ENCODE data around the gene CLMN.

CLMN gene

GRCh38 chr14:95162641-95163040 lies 157.1 kb downstream of the CLMN start:
- Histone ChIP-seq H3K4me3 (ENCODE audit: low read length in 2 of 2) (no peak overlapping the region), H3K4me1 (ENCODE audit: control insufficient read depth, insufficient read depth, low read length) (peaks cover 7% of the 10 kb centered on the region), H3K36me3 (ENCODE audit: control insufficient read depth in 2 of 2, insufficient read depth in 2 of 2, low read length in 2 of 2) (no peaks in the 10 kb centered on the region), H3K27me3 (ENCODE audit: control insufficient read depth in 1 of 2, insufficient read depth in 2 of 2, low read length in 2 of 2) (no peaks in the 10 kb centered on the region), H3K9me3 (ENCODE audit: control insufficient read depth in 2 of 2, low read length in 2 of 2) (no peaks in the 10 kb centered on the region), H3K9ac (ENCODE audit: low read length in 2 of 2) (no peak overlapping the region), H3K27ac (ENCODE audit: low read length) (no peak overlapping the region)

- Histone ChIP-seq H3K9ac (ENCODE audit: low read length in 2 of 2) (peak within 1 kb of the TSS; percentile 92 to 96), H3K27me3 (ENCODE audit: control insufficient read depth in 1 of 2, insufficient read depth in 2 of 2, low read length in 2 of 2) (no peaks in the 10 kb centered on the region), H3K9me3 (ENCODE audit: control insufficient read depth in 2 of 2, low read length in 2 of 2) (no peaks in the 10 kb centered on the region), H3K4me3 (ENCODE audit: low read length in 2 of 2) (peak within 1 kb of the TSS; percentile 77 to 81), H3K36me3 (ENCODE audit: control insufficient read depth in 2 of 2, insufficient read depth in 2 of 2, low read length in 2 of 2) (no peaks in the 10 kb centered on the region), H3K4me1 (ENCODE audit: control insufficient read depth, insufficient read depth, low read length) (peaks cover 16% of the 10 kb centered on the region), H3K27ac (ENCODE audit: low read length) (peak within 1 kb of the TSS; percentile 93)
Observed at GRCh38 chr14:95157327-95158189, 162.2 kb downstream of the CLMN start, which contains the start of gene DICER1. Gene DICER1, minus strand, starts transcription at chr14:95157529. Its CDS starts 24,071 bp downstream, at chr14:95133458.

GRCh38 chr14:95157048-95157326 lies 162.7 kb downstream of the CLMN start:
- H3K27ac ChIP-seq (ENCODE audit: low read length) = peak overlapping the region; percentile 93
- no peaks in the 10 kb centered on the region for H3K9me3 ChIP-seq (ENCODE audit: control insufficient read depth in 2 of 2, low read length in 2 of 2)
- H3K4me1 ChIP-seq (ENCODE audit: control insufficient read depth, insufficient read depth, low read length) = peaks cover 16% of the 10 kb centered on the region
- peak overlapping the region; percentile 71 to 81 for H3K4me3 ChIP-seq (ENCODE audit: low read length in 2 of 2)
- no peaks in the 10 kb centered on the region for H3K27me3 ChIP-seq (ENCODE audit: control insufficient read depth in 1 of 2, insufficient read depth in 2 of 2, low read length in 2 of 2)
- H3K9ac ChIP-seq (ENCODE audit: low read length in 2 of 2) = peak overlapping the region; percentile 77 to 92
- H3K36me3 ChIP-seq (ENCODE audit: control insufficient read depth in 2 of 2, insufficient read depth in 2 of 2, low read length in 2 of 2) = no peaks in the 10 kb centered on the region

GRCh38 chr14:95156161-95157047 lies 163.3 kb downstream of the CLMN start:
- H3K27ac ChIP-seq (ENCODE audit: low read length) = peak overlapping the region; percentile 42
- no peaks in the 10 kb centered on the region for H3K36me3 ChIP-seq (ENCODE audit: control insufficient read depth in 2 of 2, insufficient read depth in 2 of 2, low read length in 2 of 2)
- no peaks in the 10 kb centered on the region for H3K9me3 ChIP-seq (ENCODE audit: control insufficient read depth in 2 of 2, low read length in 2 of 2)
- H3K9ac ChIP-seq (ENCODE audit: low read length in 2 of 2) = peak overlapping the region; percentile 77 to 79
- no peaks in the 10 kb centered on the region for H3K27me3 ChIP-seq (ENCODE audit: control insufficient read depth in 1 of 2, insufficient read depth in 2 of 2, low read length in 2 of 2)
- H3K4me1 ChIP-seq (ENCODE audit: control insufficient read depth, insufficient read depth, low read length) = peaks cover 16% of the 10 kb centered on the region
- peak overlapping the region; percentile 71 to 81 for H3K4me3 ChIP-seq (ENCODE audit: low read length in 2 of 2)

GRCh38 chr14:95155045-95155444 lies 164.7 kb downstream of the CLMN start:
- Histone ChIP-seq H3K27me3 (ENCODE audit: control insufficient read depth in 1 of 2, insufficient read depth in 2 of 2, low read length in 2 of 2) (no peaks in the 10 kb centered on the region), H3K4me3 (ENCODE audit: low read length in 2 of 2) (peak overlapping the region in 1 of 2 donors; percentile 10), H3K4me1 (ENCODE audit: control insufficient read depth, insufficient read depth, low read length) (peaks cover 16% of the 10 kb centered on the region), H3K9ac (ENCODE audit: low read length in 2 of 2) (no peak overlapping the region), H3K36me3 (ENCODE audit: control insufficient read depth in 2 of 2, insufficient read depth in 2 of 2, low read length in 2 of 2) (no peaks in the 10 kb centered on the region), H3K27ac (ENCODE audit: low read length) (no peak overlapping the region), H3K9me3 (ENCODE audit: control insufficient read depth in 2 of 2, low read length in 2 of 2) (no peaks in the 10 kb centered on the region)

- Histone ChIP-seq H3K36me3 (ENCODE audit: control insufficient read depth in 2 of 2, insufficient read depth in 2 of 2, low read length in 2 of 2) (no peaks in the 10 kb centered on the region), H3K27ac (ENCODE audit: low read length) (no peak overlapping the region), H3K9ac (ENCODE audit: low read length in 2 of 2) (no peak overlapping the region), H3K27me3 (ENCODE audit: control insufficient read depth in 1 of 2, insufficient read depth in 2 of 2, low read length in 2 of 2) (no peaks in the 10 kb centered on the region), H3K9me3 (ENCODE audit: control insufficient read depth in 2 of 2, low read length in 2 of 2) (no peaks in the 10 kb centered on the region), H3K4me3 (ENCODE audit: low read length in 2 of 2) (no peak overlapping the region), H3K4me1 (ENCODE audit: control insufficient read depth, insufficient read depth, low read length) (peaks cover 16% of the 10 kb centered on the region)
Observed at GRCh38 chr14:95153866-95154265, 165.8 kb downstream of the CLMN start.

- H3K4me1 ChIP-seq (ENCODE audit: control insufficient read depth, insufficient read depth, low read length) = peaks cover 8% of the 10 kb centered on the region
- H3K4me3 ChIP-seq (ENCODE audit: low read length in 2 of 2) = no peak overlapping the region
- no peak overlapping the region for H3K9ac ChIP-seq (ENCODE audit: low read length in 2 of 2)
- no peaks in the 10 kb centered on the region for H3K27me3 ChIP-seq (ENCODE audit: control insufficient read depth in 1 of 2, insufficient read depth in 2 of 2, low read length in 2 of 2)
- H3K9me3 ChIP-seq (ENCODE audit: control insufficient read depth in 2 of 2, low read length in 2 of 2) = no peaks in the 10 kb centered on the region
- no peak overlapping the region for H3K27ac ChIP-seq (ENCODE audit: low read length)
- no peaks in the 10 kb centered on the region for H3K36me3 ChIP-seq (ENCODE audit: control insufficient read depth in 2 of 2, insufficient read depth in 2 of 2, low read length in 2 of 2)
Observed at GRCh38 chr14:95151561-95151960, 168.1 kb downstream of the CLMN start.

- H3K4me1 ChIP-seq (ENCODE audit: control insufficient read depth, insufficient read depth, low read length) = peaks cover 7% of the 10 kb centered on the region
- no peak overlapping the region for H3K27ac ChIP-seq (ENCODE audit: low read length)
- no peak overlapping the region for H3K4me3 ChIP-seq (ENCODE audit: low read length in 2 of 2)
Observed at GRCh38 chr14:95150910-95151309, 168.8 kb downstream of the CLMN start.

GRCh38 chr14:95149441-95149840 lies 170.3 kb downstream of the CLMN start:
- no peaks in the 10 kb centered on the region for H3K27me3 ChIP-seq (ENCODE audit: control insufficient read depth in 1 of 2, insufficient read depth in 2 of 2, low read length in 2 of 2)
- no peak overlapping the region for H3K27ac ChIP-seq (ENCODE audit: low read length)
- H3K9me3 ChIP-seq (ENCODE audit: control insufficient read depth in 2 of 2, low read length in 2 of 2) = no peaks in the 10 kb centered on the region
- no peak overlapping the region for H3K9ac ChIP-seq (ENCODE audit: low read length in 2 of 2)
- no peaks in the 10 kb centered on the region for H3K36me3 ChIP-seq (ENCODE audit: control insufficient read depth in 2 of 2, insufficient read depth in 2 of 2, low read length in 2 of 2)
- H3K4me3 ChIP-seq (ENCODE audit: low read length in 2 of 2) = no peak overlapping the region
- peaks cover 2% of the 10 kb centered on the region for H3K4me1 ChIP-seq (ENCODE audit: control insufficient read depth, insufficient read depth, low read length)

More at GRCh38 chr14:95150910-95151309, 168.8 kb downstream of the CLMN start:
- Histone ChIP-seq H3K9me3 (ENCODE audit: control insufficient read depth in 2 of 2, low read length in 2 of 2) (no peaks in the 10 kb centered on the region), H3K27me3 (ENCODE audit: control insufficient read depth in 1 of 2, insufficient read depth in 2 of 2, low read length in 2 of 2) (no peaks in the 10 kb centered on the region), H3K36me3 (ENCODE audit: control insufficient read depth in 2 of 2, insufficient read depth in 2 of 2, low read length in 2 of 2) (no peaks in the 10 kb centered on the region), H3K9ac (ENCODE audit: low read length in 2 of 2) (no peak overlapping the region)

GRCh38 chr14:95147597-95147996 lies 172.1 kb downstream of the CLMN start:
- no peak overlapping the region for H3K27ac ChIP-seq (ENCODE audit: low read length)
- no peak overlapping the region for H3K4me3 ChIP-seq (ENCODE audit: low read length in 2 of 2)
- H3K27me3 ChIP-seq (ENCODE audit: control insufficient read depth in 1 of 2, insufficient read depth in 2 of 2, low read length in 2 of 2) = no peaks in the 10 kb centered on the region
- no peak overlapping the region for H3K9ac ChIP-seq (ENCODE audit: low read length in 2 of 2)
- no peaks in the 10 kb centered on the region for H3K9me3 ChIP-seq (ENCODE audit: control insufficient read depth in 2 of 2, low read length in 2 of 2)
- H3K36me3 ChIP-seq (ENCODE audit: control insufficient read depth in 2 of 2, insufficient read depth in 2 of 2, low read length in 2 of 2) = no peaks in the 10 kb centered on the region
- peaks cover 2% of the 10 kb centered on the region for H3K4me1 ChIP-seq (ENCODE audit: control insufficient read depth, insufficient read depth, low read length)

All from stomach smooth muscle (tissue), 2 donors.